SK-N-SH treated with all-trans-retinoic acid at 6 μM for 48 hours (cell line): ENCODE results near the gene PLEKHN1.
"Not testable (repeated sequence)": the region's sequence is repeated elsewhere in the genome, so short reads cannot be mapped to it uniquely, and the experiment has no call there.

Experiments
- ATAC-seq: fragments of 200-7000 bp; cut with Tn5 transposase; 3 replicates; pipeline ENCODE4 v1.9.1; 2020; ENCODE audit warnings: mild to moderate bottlenecking, moderate library complexity
- CREB5 ChIP-seq: fragments of 250-450 bp; sonication (Bioruptor Pico); IDR thresholded peaks from 2 replicates; pipeline ENCODE4 v1.5.1; 2020; ENCODE audit warnings: low read depth, mild to moderate bottlenecking, moderate library complexity
- CSDC2 ChIP-seq: fragments of 250-450 bp; sonication (Bioruptor Pico); IDR thresholded peaks from 2 replicates; pipeline ENCODE4 v1.5.0; 2020; ENCODE audit warnings: mild to moderate bottlenecking, moderate library complexity
- ESRRG ChIP-seq: fragments of 250-450 bp; sonication (Bioruptor Pico); IDR thresholded peaks from 2 replicates; pipeline ENCODE4 v1.6.1; 2021; ENCODE audit warnings: mild to moderate bottlenecking
- ISL1 ChIP-seq: fragments of 250-450 bp; sonication (Bioruptor Pico); IDR thresholded peaks from 2 replicates; pipeline ENCODE4 v2.1.2; 2022; ENCODE audit warnings: mild to moderate bottlenecking, moderate library complexity
- OSR1 ChIP-seq: fragments of 250-450 bp; sonication (Bioruptor Pico); IDR thresholded peaks from 2 replicates; pipeline ENCODE4 v1.8.0; 2022; ENCODE audit warnings: moderate library complexity, mild to moderate bottlenecking, inconsistent platforms
- PATZ1 ChIP-seq: fragments of 250-450 bp; sonication (Bioruptor Pico); IDR thresholded peaks from 2 replicates; pipeline ENCODE4 v1.8.0; 2020; ENCODE audit warnings: mild to moderate bottlenecking, moderate library complexity, borderline replicate concordance
- RARB ChIP-seq: fragments of 250-450 bp; sonication (Bioruptor Pico); IDR thresholded peaks from 2 replicates; pipeline ENCODE4 v1.8.0; 2021; ENCODE audit warnings: mild to moderate bottlenecking, moderate library complexity
- SNAI2 ChIP-seq: fragments of 250-450 bp; sonication (Bioruptor Pico); IDR thresholded peaks from 2 replicates; pipeline ENCODE4 v1.5.0; 2020; ENCODE audit warnings: mild to moderate bottlenecking, moderate library complexity
- TOX ChIP-seq: fragments of 250-450 bp; sonication (Bioruptor Pico); IDR thresholded peaks from 2 replicates; pipeline ENCODE4 v1.8.0; 2021; ENCODE audit warnings: mild to moderate bottlenecking, moderate library complexity, borderline replicate concordance
- ZC3H10 ChIP-seq: fragments of 250-450 bp; sonication (Bioruptor Pico); IDR thresholded peaks from 2 replicates; pipeline ENCODE4 v1.5.1; 2021; ENCODE audit warnings: mild to moderate bottlenecking, moderate library complexity
- ZFP3 ChIP-seq: fragments of 250-450 bp; sonication (Bioruptor Pico); IDR thresholded peaks from 2 replicates; pipeline ENCODE4 v1.5.0; 2020; ENCODE audit warnings: mild to moderate bottlenecking, moderate library complexity
- ZFP30 ChIP-seq: fragments of 450-650 bp; formaldehyde crosslinking; IDR thresholded peaks from 2 replicates; pipeline ENCODE4 v1.5.0; 2022; ENCODE audit warnings: mild to moderate bottlenecking, moderate library complexity
- ZNF70 ChIP-seq: fragments of 450-650 bp; formaldehyde crosslinking; IDR thresholded peaks from 2 replicates; pipeline ENCODE4 v1.5.0; 2020; ENCODE audit warnings: mild to moderate bottlenecking, moderate library complexity
- TF ChIP-seq, protein P1 (sequence below): fragments of 250-450 bp; sonication (Bioruptor Pico); IDR thresholded peaks from 2 replicates; pipeline ENCODE4 v1.5.1; 2021; ENCODE audit warnings: mild to moderate bottlenecking, moderate library complexity
- TF ChIP-seq, protein P2 (sequence below): fragments of 250-450 bp; sonication (Bioruptor Pico); IDR thresholded peaks from 2 replicates; pipeline ENCODE4 v1.8.0; 2021; ENCODE audit warnings: low read depth, mild to moderate bottlenecking, moderate library complexity, borderline replicate concordance
- TF ChIP-seq, protein P3 (sequence below): fragments of 250-450 bp; sonication (Bioruptor Pico); IDR thresholded peaks from 2 replicates; pipeline ENCODE4 v1.5.0; 2020; ENCODE audit warnings: mild to moderate bottlenecking, moderate library complexity

Gene PLEKHN1

GRCh38 chr1:975365-975764, 9.1 kb downstream of the PLEKHN1 start:
- TF ChIP-seq ISL1 (CRISPR knock-in tag) (no peak), TOX (CRISPR knock-in tag) (no peak), OSR1 (CRISPR knock-in tag) (no peak), PATZ1 (CRISPR knock-in tag) (no peak), ZNF70 (CRISPR knock-in tag) (no peak), CREB5 (CRISPR knock-in tag) (no peak), ZFP30 (CRISPR knock-in tag) (no peak), RARB (no peak), ZFP3 (no peak), SNAI2 (no peak), ESRRG (CRISPR knock-in tag) (no peak), ZC3H10 (no peak)
- TF ChIP-seq, protein P1, sequence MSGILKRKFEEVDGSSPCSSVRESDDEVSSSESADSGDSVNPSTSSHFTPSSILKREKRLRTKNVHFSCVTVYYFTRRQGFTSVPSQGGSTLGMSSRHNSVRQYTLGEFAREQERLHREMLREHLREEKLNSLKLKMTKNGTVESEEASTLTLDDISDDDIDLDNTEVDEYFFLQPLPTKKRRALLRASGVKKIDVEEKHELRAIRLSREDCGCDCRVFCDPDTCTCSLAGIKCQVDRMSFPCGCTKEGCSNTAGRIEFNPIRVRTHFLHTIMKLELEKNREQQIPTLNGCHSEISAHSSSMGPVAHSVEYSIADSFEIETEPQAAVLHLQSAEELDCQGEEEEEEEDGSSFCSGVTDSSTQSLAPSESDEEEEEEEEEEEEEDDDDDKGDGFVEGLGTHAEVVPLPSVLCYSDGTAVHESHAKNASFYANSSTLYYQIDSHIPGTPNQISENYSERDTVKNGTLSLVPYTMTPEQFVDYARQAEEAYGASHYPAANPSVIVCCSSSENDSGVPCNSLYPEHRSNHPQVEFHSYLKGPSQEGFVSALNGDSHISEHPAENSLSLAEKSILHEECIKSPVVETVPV (CRISPR knock-in tag), result no peak
- TF ChIP-seq, protein P2, sequence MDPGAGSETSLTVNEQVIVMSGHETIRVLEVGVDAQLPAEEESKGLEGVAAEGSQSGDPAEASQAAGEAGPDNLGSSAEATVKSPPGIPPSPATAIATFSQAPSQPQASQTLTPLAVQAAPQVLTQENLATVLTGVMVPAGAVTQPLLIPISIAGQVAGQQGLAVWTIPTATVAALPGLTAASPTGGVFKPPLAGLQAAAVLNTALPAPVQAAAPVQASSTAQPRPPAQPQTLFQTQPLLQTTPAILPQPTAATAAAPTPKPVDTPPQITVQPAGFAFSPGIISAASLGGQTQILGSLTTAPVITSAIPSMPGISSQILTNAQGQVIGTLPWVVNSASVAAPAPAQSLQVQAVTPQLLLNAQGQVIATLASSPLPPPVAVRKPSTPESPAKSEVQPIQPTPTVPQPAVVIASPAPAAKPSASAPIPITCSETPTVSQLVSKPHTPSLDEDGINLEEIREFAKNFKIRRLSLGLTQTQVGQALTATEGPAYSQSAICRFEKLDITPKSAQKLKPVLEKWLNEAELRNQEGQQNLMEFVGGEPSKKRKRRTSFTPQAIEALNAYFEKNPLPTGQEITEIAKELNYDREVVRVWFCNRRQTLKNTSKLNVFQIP (CRISPR knock-in tag), result no peak
- TF ChIP-seq, protein P3, sequence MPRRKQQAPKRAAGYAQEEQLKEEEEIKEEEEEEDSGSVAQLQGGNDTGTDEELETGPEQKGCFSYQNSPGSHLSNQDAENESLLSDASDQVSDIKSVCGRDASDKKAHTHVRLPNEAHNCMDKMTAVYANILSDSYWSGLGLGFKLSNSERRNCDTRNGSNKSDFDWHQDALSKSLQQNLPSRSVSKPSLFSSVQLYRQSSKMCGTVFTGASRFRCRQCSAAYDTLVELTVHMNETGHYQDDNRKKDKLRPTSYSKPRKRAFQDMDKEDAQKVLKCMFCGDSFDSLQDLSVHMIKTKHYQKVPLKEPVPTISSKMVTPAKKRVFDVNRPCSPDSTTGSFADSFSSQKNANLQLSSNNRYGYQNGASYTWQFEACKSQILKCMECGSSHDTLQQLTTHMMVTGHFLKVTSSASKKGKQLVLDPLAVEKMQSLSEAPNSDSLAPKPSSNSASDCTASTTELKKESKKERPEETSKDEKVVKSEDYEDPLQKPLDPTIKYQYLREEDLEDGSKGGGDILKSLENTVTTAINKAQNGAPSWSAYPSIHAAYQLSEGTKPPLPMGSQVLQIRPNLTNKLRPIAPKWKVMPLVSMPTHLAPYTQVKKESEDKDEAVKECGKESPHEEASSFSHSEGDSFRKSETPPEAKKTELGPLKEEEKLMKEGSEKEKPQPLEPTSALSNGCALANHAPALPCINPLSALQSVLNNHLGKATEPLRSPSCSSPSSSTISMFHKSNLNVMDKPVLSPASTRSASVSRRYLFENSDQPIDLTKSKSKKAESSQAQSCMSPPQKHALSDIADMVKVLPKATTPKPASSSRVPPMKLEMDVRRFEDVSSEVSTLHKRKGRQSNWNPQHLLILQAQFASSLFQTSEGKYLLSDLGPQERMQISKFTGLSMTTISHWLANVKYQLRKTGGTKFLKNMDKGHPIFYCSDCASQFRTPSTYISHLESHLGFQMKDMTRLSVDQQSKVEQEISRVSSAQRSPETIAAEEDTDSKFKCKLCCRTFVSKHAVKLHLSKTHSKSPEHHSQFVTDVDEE (CRISPR knock-in tag), result no peak
- ATAC-seq, result no peak

- TF ChIP-seq ZFP3, result 0 out of 2 replicates have a peak, but pooled peaks have one; percentile 18
- no peak for TF ChIP-seq TOX (CRISPR knock-in tag)
These were observed 9.8 kb downstream of the PLEKHN1 start for GRCh38 chr1:975896-976683.

DNA sequence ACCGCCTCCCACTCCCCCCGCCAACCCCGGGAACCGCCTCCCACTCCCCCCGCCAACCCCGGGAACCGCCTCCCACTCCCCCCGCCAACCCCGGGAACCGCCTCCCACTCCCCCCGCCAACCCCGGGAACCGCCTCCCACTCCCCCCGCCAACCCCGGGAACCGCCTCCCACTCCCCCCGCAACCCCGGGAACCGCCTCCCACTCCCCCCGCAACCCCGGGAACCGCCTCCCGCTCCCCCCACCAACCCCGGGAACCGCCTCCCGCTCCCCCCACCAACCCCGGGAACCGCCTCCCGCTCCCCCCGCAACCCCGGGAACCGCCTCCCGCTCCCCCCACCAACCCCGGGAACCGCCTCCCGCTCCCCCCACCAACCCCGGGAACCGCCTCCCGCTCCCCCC, 10.5 kb downstream of the PLEKHN1 start:
- not testable (repeated sequence) for ATAC-seq

More at GRCh38 chr1:975896-976683, 9.8 kb downstream of the PLEKHN1 start:
- ATAC-seq, result peak; percentile 92

DNA sequence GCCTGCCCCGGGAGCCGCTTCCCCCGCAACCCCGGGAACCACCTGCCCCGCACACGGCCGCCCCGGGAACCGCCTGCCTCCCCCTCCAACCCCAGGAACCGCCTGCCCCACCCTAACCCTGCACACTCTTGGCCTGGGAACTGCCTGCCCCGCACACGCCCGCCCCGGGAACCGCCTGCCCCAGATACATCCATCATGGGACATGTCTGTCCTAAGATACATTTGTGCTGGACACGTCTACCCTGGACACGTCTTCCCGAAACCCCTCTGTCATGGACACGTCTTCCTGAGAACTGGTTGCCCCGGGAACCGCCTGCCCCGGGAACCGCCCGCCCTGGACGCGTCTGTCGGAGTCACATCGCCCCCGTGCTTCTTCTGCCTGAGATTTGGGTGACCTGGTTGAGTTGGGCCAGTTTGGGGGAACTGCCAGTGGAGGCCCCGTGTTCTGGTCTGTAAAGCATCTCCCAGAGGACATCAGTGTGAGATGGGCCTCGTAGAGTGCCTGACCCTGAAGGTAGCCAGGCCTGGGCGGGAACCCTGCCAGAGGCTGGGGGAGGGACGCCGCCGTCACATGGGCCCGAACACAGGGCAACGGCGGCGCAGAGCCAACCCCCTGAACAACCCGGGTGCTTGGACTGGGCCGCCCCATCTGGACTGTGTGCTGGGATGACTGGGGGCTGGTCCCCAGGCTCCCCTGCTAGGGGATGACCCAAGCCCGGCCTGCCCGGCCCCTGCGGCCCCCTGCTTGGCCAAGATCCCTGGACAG, 12.0 kb downstream of the PLEKHN1 start:
- no peak for ATAC-seq
- TF ChIP-seq, protein P2 (CRISPR knock-in tag), result no peak
- no peak for TF ChIP-seq ZFP3
- TF ChIP-seq SNAI2, result no peak
- no peak for TF ChIP-seq CSDC2
- TF ChIP-seq ZFP30 (CRISPR knock-in tag), result no peak
- TF ChIP-seq, protein P1 (CRISPR knock-in tag), result no peak
- TF ChIP-seq, all 23 proteins: peak for 0
